Measurements from ENCODE around the gene CDH23. TPM values are rescaled to one million over a fixed set of nuclear protein-coding genes. Genes with fewer than 3 reads are reported as not detected.

CDH23 gene
- total and polyA plus RNA-seq, 10 of the 15 experiments (the other 5 are each of a cell fraction or from before 2014, with no cell fraction given) = 0.09 to 0.40 (median 0.15) TPM; not detected in 1

GRCh38 chr10:71564194-71564820 lies 167.6 kb downstream of the CDH23 start:
- no peaks in the 10 kb centered on the region for H3K4me1 ChIP-seq (ENCODE audit: control insufficient read depth, insufficient read depth, low read length)
- no TSS peak for BruUV-seq (replicated peaks)
- H3K27me3 ChIP-seq (replicated peaks in 1 of 2; ENCODE audit: control insufficient read depth in 2 of 2, insufficient read depth in 2 of 2, low read length in 1 of 2) = peaks cover 4 to 8% of the 10 kb centered on the region in 2 experiments; a peak in 2 of 4 replicates
- H4K20me1 ChIP-seq (ENCODE audit: control insufficient read depth, insufficient read depth) = no peaks in the 10 kb centered on the region
- no peak overlapping the region for H3K27ac ChIP-seq (ENCODE audit: control insufficient read depth, insufficient read depth)
- ATAC-seq (no peak), FAIRE-seq (no peak), DNase-seq (ENCODE audit: low read depth, low spot score) (no peak)
- no peak for TF ChIP-seq NBN (IDR thresholded peaks at IDR 0.05)
- no peak for TF ChIP-seq JUNB (IDR thresholded peaks at IDR 0.05)
- in situ Hi-C loops (cut with MboI) (no loop called here), intact Hi-C loops (cut with micrococcal nuclease; ENCODE audit: unreplicated experiment) (no loop called here)
- H3K36me3 ChIP-seq (ENCODE audit: control insufficient read depth in 2 of 2, insufficient read depth in 2 of 2, low read length in 1 of 2) = no peaks in the 10 kb centered on the region
- H3K9me3 ChIP-seq (replicated peaks; ENCODE audit: control insufficient read depth, insufficient read depth, low read length) = no peaks in the 10 kb centered on the region
- ChIA-PET RAD21 (ENCODE audit: unreplicated experiment) (no interaction called here), SMC1A (ENCODE audit: uncharacterized antibody, unreplicated experiment) (interaction anchor here (1.5 kb wide), 1 partner anchor 73 kb away, joined by 3 read pairs; no protein-coding TSS in a partner anchor), POLR2A (no interaction called here), CTCF (interaction anchor here (0.8 kb wide), 1 partner anchor 130 kb away, joined by 3 read pairs; no protein-coding TSS in a partner anchor)
- H3K79me2 ChIP-seq (ENCODE audit: control insufficient read depth, insufficient read depth, low read length) = no peaks in the 10 kb centered on the region
- H3K4me2 ChIP-seq (ENCODE audit: control insufficient read depth, insufficient read depth) = no peak overlapping the region
- WGBS (ENCODE audit: insufficient coverage, insufficient replicate concordance, low lambda C conversion rate, missing lambda C conversion rate) = 48% methylated on average over 12 of the region's 12 CpGs
- no peak overlapping the region for H2AFZ ChIP-seq (ENCODE audit: control insufficient read depth, low read depth, low read length)
- H3K4me3 ChIP-seq = no peak overlapping the region
- no peak overlapping the region for H3K9ac ChIP-seq (ENCODE audit: control insufficient read depth, insufficient read depth, low read length)

- H3K4me3 ChIP-seq = no peak overlapping the region
- POLR2A ChIA-PET = interaction anchor here (0.5 kb wide), 1 partner anchor 239 kb away, joined by 9 read pairs; no protein-coding TSS in a partner anchor
- no peak overlapping the region for H3K4me2 ChIP-seq (ENCODE audit: control insufficient read depth, insufficient read depth)
- no peaks in the 10 kb centered on the region for H4K20me1 ChIP-seq (ENCODE audit: control insufficient read depth, insufficient read depth)
- ATAC-seq (no peak), DNase-seq (ENCODE audit: low read depth, low spot score) (no peak), FAIRE-seq (no peak)
- intact Hi-C loops (cut with micrococcal nuclease; ENCODE audit: unreplicated experiment) (no loop called here), in situ Hi-C loops (cut with MboI) (no loop called here)
- RAD21 ChIA-PET (ENCODE audit: unreplicated experiment) = interaction anchor here (1.2 to 1.6 kb wide), 2 partner anchors 11 to 250 kb away, joined by 3 to 5 read pairs; no protein-coding TSS in a partner anchor
- H3K4me1 ChIP-seq (ENCODE audit: control insufficient read depth, insufficient read depth, low read length) = no peaks in the 10 kb centered on the region
- WGBS (ENCODE audit: insufficient coverage, insufficient replicate concordance, low lambda C conversion rate, missing lambda C conversion rate) = 8% methylated on average over 2 of the region's 2 CpGs
- no peaks in the 10 kb centered on the region for H3K79me2 ChIP-seq (ENCODE audit: control insufficient read depth, insufficient read depth, low read length)
- SMC1A ChIA-PET (ENCODE audit: uncharacterized antibody, unreplicated experiment) = interaction anchor here (1.5 kb wide), 1 partner anchor 74 kb away, joined by 3 read pairs; no protein-coding TSS in a partner anchor
- H2AFZ ChIP-seq (ENCODE audit: control insufficient read depth, low read depth, low read length) = no peak overlapping the region
- H3K36me3 ChIP-seq (ENCODE audit: control insufficient read depth in 2 of 2, insufficient read depth in 2 of 2, low read length in 1 of 2) = no peaks in the 10 kb centered on the region
- H3K9me3 ChIP-seq (replicated peaks; ENCODE audit: control insufficient read depth, insufficient read depth, low read length) = no peaks in the 10 kb centered on the region
- BruUV-seq (replicated peaks) = no TSS peak
- CTCF ChIA-PET = no interaction called here
- no peak overlapping the region for H3K27ac ChIP-seq (ENCODE audit: control insufficient read depth, insufficient read depth)
- no peak overlapping the region for H3K9ac ChIP-seq (ENCODE audit: control insufficient read depth, insufficient read depth, low read length)
- H3K27me3 ChIP-seq (replicated peaks in 1 of 2; ENCODE audit: control insufficient read depth in 2 of 2, insufficient read depth in 2 of 2, low read length in 1 of 2) = peaks cover 4 to 6% of the 10 kb centered on the region in 2 experiments; a peak in 2 of 4 replicates
- TF ChIP-seq BACH1 (IDR thresholded peaks at IDR 0.05; ENCODE audit: borderline replicate concordance) (no peak), USF2 (IDR thresholded peaks at IDR 0.05; ENCODE audit: borderline replicate concordance, low read depth, low read length) (no peak), EGR1 (IDR thresholded peaks at IDR 0.05; ENCODE audit: borderline replicate concordance in 1 of 2, low read depth in 2 of 2, low read length in 2 of 2) (no peak), RCOR1 (conservative IDR thresholded peaks at IDR 0.05; ENCODE audit: low read depth, low read length) (no peak), ELK1 (IDR thresholded peaks at IDR 0.05; ENCODE audit: low read depth, low read length) (no peak), SMAD1 (IDR thresholded peaks at IDR 0.05; ENCODE audit: low read depth, partially characterized antibody) (no peak), SREBF2 (IDR thresholded peaks at IDR 0.05; ENCODE audit: low read length) (no peak), ZNF24 (IDR thresholded peaks at IDR 0.05) (no peak), MYC (IDR thresholded peaks at IDR 0.05; ENCODE audit: insufficient read depth, insufficient read length, insufficient replicate concordance, low read length, severe bottlenecking) (no peak), LARP7 (IDR thresholded peaks at IDR 0.05) (no peak), DPF2 (IDR thresholded peaks at IDR 0.05) (no peak), GABPA (IDR thresholded peaks at IDR 0.05; ENCODE audit: low read depth) (no peak), IKZF2 (IDR thresholded peaks at IDR 0.05) (no peak)
Measured at GRCh38 chr10:71565284-71566000, 168.7 kb downstream of the CDH23 start.

Measured in GM12878 (cell line).